Measurements from ENCODE around the gene CAPN13.

The CAPN13 gene

DNA sequence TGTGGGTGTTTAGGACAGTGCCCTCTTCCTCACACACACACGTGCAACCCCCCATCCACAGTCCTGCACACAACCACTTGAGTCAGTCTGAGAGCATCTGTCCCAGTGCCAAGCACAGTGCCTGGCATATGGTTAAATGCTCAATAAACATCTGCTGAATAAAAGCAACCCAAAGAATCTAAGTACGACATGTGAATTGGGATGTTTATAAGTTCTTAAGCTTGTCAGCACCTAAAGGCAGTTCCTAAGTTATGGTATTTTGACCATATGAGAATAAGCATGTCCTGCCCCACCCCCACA, 37.8 kb downstream of the CAPN13 start:
- no peak overlapping the region for H3K27ac ChIP-seq
- TF ChIP-seq CTCF (conservative IDR thresholded peaks at IDR 0.05), result no peak

GRCh38 chr2:30768708-30769480, 38.4 kb downstream of the CAPN13 start:
- no peak overlapping the region for H3K27ac ChIP-seq
- TF ChIP-seq CTCF (conservative IDR thresholded peaks at IDR 0.05), result no peak

DNA sequence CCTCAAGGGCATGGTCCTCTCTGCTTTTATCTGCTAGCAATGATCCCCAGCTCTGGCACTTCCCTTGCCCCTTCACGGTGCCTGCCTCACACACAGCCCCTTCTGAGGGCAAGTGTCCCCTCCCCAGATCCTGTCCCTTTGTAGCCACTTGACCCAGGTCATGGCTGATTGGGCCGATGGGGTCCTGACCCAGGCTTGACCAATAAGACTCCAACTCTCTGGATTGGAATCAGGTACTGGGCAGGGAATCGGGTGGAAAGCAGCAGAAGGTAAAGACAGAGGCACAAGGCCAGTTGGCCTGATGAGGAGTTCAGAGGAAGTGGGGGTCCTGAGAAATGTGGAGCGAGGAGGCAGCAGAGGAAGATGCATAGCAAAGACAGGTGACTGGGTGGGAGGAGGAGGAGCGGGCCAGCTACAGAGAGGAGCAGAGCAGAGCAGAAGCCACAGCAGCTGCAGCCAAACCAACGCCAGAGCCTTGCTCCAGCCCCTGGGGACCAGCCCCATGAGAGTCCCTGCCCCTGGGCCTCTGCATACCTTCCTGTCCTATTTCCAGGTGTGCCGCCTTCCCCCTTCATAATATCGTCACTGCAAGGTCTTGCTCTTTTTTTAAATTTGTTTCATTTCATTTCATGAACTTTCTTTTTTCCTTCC, 39.1 kb downstream of the CAPN13 start:
- no peak overlapping the region for H3K27ac ChIP-seq
- no peak for TF ChIP-seq CTCF (conservative IDR thresholded peaks at IDR 0.05)

DNA sequence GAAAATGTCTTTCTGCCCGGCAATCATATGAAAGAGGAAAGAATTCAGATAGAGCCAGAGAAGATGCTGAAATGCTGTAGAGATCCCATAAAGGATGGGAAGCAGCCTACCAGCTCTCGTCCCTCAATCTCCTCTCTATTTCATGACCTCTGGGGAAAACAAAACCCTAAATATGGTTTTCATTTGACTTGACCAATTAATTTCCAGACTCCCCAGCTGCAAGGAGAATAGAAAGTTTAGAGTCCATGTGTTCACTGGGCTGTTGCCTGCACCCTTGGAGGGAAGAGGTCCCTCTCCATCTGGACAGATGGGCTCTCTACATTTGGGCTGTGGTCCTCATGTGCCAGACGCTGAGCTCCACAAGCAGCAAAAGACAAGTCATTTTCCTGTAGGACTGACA, 40.6 kb downstream of the CAPN13 start:
- TF ChIP-seq CTCF (conservative IDR thresholded peaks at IDR 0.05), result no peak
- H3K27ac ChIP-seq, result no peak overlapping the region

DNA sequence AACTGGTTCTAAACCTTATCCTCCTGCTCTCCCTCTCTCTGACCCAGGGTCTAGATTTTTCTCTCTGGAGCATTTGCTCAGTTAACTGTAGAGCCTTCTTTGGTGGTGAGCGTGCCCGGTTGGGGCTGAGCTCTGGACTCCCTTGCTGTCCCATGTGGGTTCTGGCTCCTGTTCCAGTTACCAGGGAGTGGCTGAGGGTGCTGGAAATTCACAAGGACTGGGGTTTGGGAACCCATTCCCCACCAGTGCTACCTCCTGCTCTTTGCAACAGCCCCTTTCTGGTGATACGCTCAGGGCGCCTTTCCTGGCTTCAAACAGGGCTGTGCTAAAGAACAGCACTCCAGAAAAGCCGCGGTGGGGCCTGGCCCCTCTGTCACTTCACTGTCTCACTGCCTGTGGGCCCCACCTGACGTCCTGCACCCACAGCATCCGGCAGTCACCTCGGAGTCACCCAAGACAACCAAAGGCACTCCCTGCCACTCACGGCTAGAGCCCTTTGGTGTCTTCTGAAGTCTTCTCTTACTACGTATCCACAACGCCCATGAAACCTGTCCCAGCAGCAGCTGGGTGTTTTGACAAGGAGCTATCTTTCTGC, 41.3 kb downstream of the CAPN13 start:
- TF ChIP-seq CTCF (conservative IDR thresholded peaks at IDR 0.05), result no peak
- no peak overlapping the region for H3K27ac ChIP-seq

- H3K27ac ChIP-seq, result no peak overlapping the region
- no peak for TF ChIP-seq CTCF (conservative IDR thresholded peaks at IDR 0.05)
Measured at GRCh38 chr2:30765191-30765590, 42.1 kb downstream of the CAPN13 start.

DNA sequence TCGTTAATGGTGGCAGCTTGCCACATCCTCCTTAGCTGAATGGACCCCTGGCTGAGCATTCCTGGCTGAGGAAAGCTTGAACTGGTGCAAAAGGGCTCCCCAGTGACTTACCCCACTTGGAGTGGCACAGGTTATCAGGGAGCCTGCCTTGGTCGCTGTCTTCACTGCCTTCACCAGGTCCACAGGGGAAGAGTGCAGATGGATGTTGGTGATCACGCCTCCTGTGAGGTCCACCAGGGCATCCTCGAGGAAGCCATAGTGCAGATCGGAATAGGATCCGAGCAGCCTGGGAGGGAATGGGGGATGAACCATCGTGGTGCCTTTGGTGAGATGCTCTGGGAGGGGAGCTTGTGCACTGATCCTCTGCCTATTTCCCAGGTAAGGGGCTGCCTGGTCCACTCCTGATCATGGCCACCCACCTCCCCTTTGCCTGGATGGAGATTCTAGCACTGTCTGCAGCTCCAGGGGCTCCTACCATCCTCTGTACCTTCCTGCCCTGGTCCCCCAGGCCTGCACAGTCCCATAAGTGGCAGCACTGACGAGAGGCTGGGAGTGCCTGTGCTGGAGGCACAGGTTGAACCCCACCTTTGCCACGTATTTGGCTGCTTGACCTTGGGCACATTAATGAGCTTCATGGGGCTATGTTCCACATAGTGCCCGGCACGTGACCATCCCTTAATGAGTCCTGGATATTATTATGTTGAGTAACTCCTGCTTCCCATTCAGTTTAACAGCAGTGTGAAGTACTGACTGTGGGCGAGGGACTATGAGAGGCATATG, 43.0 kb downstream of the CAPN13 start:
- H3K27ac ChIP-seq, result no peak overlapping the region
- TF ChIP-seq CTCF (conservative IDR thresholded peaks at IDR 0.05), result no peak

All from VCaP (cell line).